HG02852 (cell line): ENCODE data around the gene CDT1.
"Not testable (repeated sequence)": the region's sequence is repeated elsewhere in the genome, so short reads cannot be mapped to it uniquely, and the experiment has no call there.

Experiments
- ATAC-seq: cut with Tn5 transposase; IDR thresholded peaks from one replicate; pipeline ENCODE4 v1.9.1; 2021; ENCODE audit warnings: mild to moderate bottlenecking, moderate library complexity; ENCODE audit not compliant: unreplicated experiment

The CDT1 gene

GRCh38 chr16:88768071-88768783, 35.4 kb upstream of the CDT1 start:
- ATAC-seq, result no peak

- no peak for ATAC-seq
Measured at GRCh38 chr16:88769617-88770460, 33.8 kb upstream of the CDT1 start.

- no peak for ATAC-seq
Measured at GRCh38 chr16:88770461-88771293, 32.9 kb upstream of the CDT1 start.

GRCh38 chr16:88771294-88771772, 32.3 kb upstream of the CDT1 start:
- no peak for ATAC-seq

- not testable (repeated sequence) for ATAC-seq
Measured at GRCh38 chr16:88771781-88772180, 31.8 kb upstream of the CDT1 start.

- ATAC-seq, result no peak
Measured at GRCh38 chr16:88772871-88773811, 30.4 kb upstream of the CDT1 start.

- ATAC-seq, result no peak
Measured at GRCh38 chr16:88773812-88774291, 29.7 kb upstream of the CDT1 start.

GRCh38 chr16:88774544-88775393, 28.8 kb upstream of the CDT1 start:
- ATAC-seq, result no peak

- no peak for ATAC-seq
Measured at GRCh38 chr16:88775825-88776224, 27.8 kb upstream of the CDT1 start.

GRCh38 chr16:88777471-88778270, 25.9 kb upstream of the CDT1 start:
- no peak for ATAC-seq

- no peak for ATAC-seq
Measured at GRCh38 chr16:88778271-88778525, 25.4 kb upstream of the CDT1 start.

GRCh38 chr16:88778541-88779065, 25.0 kb upstream of the CDT1 start:
- ATAC-seq, result no peak

GRCh38 chr16:88779406-88780141, 24.0 kb upstream of the CDT1 start:
- no peak for ATAC-seq

GRCh38 chr16:88780142-88781062, 23.2 kb upstream of the CDT1 start:
- ATAC-seq, result no peak

- ATAC-seq, result no peak
Measured at GRCh38 chr16:88781140-88782077, 22.2 kb upstream of the CDT1 start.
